IPS DF 6.9 (cell line): ENCODE results near the gene NFKB1.

ENCODE experiments used
- DNase-seq: peaks from one replicate; pipeline ENCODE4 v3.0.0-alpha.2; 2013; ENCODE audit warnings: low read depth, low spot score
- H3K27ac ChIP-seq: one replicate; pipeline ENCODE4 v1.5.1; 2013; ENCODE audit warnings: low read length, control low read depth
- H3K27me3 ChIP-seq: 2 replicates; pipeline ENCODE4 v1.6.1; 2013; ENCODE audit warnings: mild to moderate bottlenecking, low read length; ENCODE audit not compliant: control insufficient read depth, insufficient read depth
- H3K36me3 ChIP-seq: 2 replicates; pipeline ENCODE4 v1.6.1; 2013; ENCODE audit warnings: low read length; ENCODE audit not compliant: control insufficient read depth, insufficient read depth
- H3K4me1 ChIP-seq: 2 replicates; pipeline ENCODE4 v1.6.1; 2013; ENCODE audit warnings: low read length; ENCODE audit not compliant: control insufficient read depth, insufficient read depth
- H3K4me3 ChIP-seq: 2 replicates; pipeline ENCODE4 v1.5.1; 2013; ENCODE audit warnings: mild to moderate bottlenecking, low read length
- H3K9me3 ChIP-seq: 2 replicates; pipeline ENCODE4 v1.6.1; 2013; ENCODE audit warnings: low read length, inconsistent platforms; ENCODE audit not compliant: control insufficient read depth, insufficient read depth
- WGBS: extraction: QIAGEN DNeasy Blood & Tissue Kit; methylation state at CpG from one replicate; pipeline ENCODE4 v1.1.7; 2013; ENCODE audit warnings: mixed read lengths, missing lambda C conversion rate; ENCODE audit not compliant: insufficient read length, insufficient coverage; 5-methylcytosine and 5-hydroxymethylcytosine counted together

NFKB1 gene

GRCh38 chr4:102663073-102663472 lies 161.9 kb downstream of the NFKB1 start:
- Histone ChIP-seq H3K27ac (no peak overlapping the region), H3K9me3 (no peaks in the 10 kb centered on the region), H3K4me1 (no peaks in the 10 kb centered on the region), H3K4me3 (no peak overlapping the region), H3K36me3 (no peaks in the 10 kb centered on the region; the same call in 1 of the 2 replicates), H3K27me3 (no peaks in the 10 kb centered on the region)
- WGBS: no CpG with 5 or more reads among the region's 1 CpG
- DNase-seq: no peak

GRCh38 chr4:102665527-102665926 lies 164.4 kb downstream of the NFKB1 start:
- Histone ChIP-seq H3K4me3 (no peak overlapping the region), H3K27ac (no peak overlapping the region), H3K36me3 (no peaks in the 10 kb centered on the region; the same call in 1 of the 2 replicates), H3K27me3 (no peaks in the 10 kb centered on the region), H3K9me3 (no peaks in the 10 kb centered on the region), H3K4me1 (no peaks in the 10 kb centered on the region)
- WGBS: no CpG with 5 or more reads among the region's 3 CpGs
- no peak for DNase-seq
